Stimulated activated CD8-positive, alpha-beta memory T cell treated with anti-CD3 and anti-CD28 coated beads, Interleukin-7, amount 100 ng/mL, for 48 hours (primary cell): ENCODE data around the gene PLAAT3.
"Not testable (repeated sequence)": the region's sequence is repeated elsewhere in the genome, so short reads cannot be mapped to it uniquely, and the experiment has no call there.

Experiments
- DNase-seq, 2 donors: peaks; one replicate each; pipeline ENCODE4 v3.0.0-alpha.2; 2020; ENCODE audit warnings: low read depth in 1 of 2; ENCODE audit errors: extremely low read depth in 1 of 2

Gene PLAAT3

DNA sequence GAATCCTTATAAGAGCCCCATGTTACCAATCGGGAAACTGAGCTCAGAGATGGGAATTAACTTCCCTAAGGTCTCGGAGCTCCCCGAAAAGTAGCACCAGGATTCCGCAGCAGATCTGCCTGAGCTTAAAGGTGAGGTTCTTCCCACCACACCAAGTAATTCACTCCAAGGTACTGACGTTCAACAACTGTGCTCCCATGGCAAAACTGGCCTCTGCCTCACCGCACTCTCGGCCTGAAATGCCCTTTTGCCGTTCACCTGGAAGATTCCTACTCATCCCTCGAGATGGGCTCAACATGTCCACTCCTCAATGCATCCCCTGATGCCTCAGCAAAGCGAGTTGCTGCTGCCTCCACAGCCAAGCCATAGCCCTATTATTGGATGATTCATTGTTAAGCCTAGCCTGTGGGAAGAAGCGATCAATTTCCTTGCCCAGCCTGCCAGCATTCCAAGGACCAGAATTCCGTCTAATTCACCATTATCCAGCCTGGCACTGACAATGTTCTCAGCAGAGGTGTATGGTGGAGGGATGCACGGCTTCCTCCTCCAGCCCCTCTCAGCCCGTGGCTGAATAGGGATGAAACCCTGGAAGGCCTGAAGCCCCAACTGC, 4.2 kb downstream of the PLAAT3 start:
- DNase-seq, result no peak

DNA sequence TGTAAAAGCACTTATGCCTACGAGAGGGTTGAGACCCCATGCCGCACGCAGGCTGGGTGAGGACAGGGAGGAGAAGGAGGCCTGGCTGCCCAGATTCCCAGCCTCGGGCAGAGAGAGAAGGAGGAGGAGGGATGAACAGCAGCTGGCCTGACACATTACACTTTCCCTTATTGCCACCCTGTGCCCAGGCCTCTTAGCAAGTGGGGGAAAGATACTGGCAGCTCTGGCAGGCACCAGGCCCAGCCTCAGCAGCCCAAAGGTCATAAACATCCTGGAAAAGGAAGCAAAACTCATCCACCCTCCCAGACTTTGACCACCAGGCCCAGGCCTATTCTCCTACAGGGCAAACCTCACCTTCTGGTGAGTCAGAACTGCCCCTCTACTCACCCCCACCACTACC, 4.7 kb downstream of the PLAAT3 start:
- no peak for DNase-seq

DNA sequence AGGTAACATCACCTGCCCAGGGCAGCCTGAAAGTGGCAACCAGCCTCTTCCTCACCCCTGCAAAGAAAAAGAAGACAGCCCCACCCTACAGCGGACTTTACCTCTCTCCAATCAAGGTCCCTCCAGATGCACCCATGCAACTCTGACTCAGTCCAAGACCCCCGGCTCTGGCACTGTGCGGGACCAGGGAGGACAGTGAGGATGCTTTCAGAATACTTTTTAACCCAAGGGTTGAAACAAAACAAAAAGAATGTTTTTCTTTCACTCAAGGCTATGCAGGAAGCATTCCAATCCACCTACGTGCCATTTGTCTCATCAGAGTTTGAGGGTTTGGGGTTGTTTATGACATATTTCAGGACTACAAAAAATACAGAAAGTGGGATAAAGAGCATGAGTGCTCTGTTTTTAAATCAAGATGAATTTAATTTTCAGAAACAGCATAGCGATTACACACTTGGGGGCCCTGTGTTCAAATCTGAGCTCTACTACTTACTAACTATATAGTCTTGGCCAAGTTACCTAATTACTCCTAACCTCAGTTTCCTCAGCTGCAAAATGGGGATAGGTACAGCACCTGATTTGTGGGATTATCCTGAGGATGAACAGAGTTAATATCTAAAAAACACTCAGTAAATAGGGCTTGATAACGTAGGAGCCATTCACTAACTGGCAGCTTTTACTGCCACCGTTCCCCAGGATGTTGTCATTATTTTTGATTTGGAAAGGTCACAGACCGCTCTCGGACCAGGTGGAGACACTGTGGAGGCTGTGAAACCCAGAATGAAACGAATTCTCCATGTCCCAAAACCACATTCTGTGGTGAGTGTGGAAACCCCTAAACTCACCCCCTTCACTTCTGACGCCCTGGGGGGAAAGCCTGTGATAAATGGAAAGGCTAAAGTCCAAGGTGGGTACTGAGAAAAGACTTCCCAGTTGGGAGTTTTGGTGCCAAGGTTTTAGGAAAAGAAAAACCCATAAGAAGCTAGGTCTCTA, 5.6 kb downstream of the PLAAT3 start:
- DNase-seq, result no peak

DNA sequence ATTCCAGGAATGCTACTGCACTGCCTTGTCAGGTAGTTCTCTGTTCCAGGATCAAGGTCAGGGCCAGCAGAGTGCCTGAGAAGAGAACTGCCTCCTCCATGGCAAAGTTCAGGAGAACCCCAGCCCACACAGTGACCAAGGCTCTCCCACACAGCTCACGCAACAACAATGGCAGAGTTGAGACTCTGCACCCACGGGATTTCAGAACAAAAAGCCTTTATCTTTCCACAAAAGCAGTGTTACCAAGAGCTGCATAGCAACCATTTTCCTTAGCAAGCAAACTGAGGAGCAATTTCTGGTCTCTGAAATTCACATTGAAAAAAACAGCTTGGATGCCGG, 11.1 kb downstream of the PLAAT3 start:
- no peak for DNase-seq

DNA sequence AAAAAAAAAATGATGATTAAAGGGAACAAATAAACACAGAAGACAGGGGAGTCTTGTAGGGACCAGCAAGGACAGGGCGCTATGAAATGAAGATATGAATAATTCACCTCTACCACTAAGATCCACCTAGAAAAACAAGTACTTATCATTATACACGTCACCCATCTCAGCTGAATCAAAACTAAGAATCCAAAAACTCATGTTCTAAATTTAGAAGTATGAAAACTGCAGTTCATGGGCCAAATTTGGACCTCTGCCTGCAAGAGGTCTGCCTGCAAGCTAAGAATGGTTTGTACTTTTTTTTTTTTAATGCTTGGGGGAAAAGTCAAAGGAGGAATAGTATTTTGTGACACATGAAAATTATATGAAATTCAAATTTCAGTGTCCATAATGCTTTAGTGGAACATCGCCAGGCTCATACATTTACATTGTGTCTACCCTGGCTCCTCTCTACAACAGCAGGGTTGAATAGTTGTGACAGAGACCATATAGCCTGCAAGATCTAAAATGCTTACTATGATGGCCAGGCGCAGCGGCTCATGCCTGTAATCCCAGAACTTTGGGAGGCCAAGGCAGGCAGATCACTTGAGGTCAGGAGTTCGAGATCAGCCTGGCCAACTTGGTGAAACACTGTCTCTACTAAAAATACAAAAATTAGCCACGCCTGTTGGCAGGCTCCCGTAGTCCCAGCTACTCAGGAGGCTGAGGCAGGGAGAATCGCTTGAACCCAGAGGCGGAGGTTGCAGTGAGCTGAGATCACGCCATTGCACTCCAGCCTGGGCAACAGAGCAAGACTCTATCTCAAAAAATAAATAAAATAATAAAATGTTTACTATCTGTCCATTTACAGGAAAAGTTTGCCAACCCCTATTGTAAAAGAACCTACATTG, 11.7 kb downstream of the PLAAT3 start:
- not testable (repeated sequence) for DNase-seq

DNA sequence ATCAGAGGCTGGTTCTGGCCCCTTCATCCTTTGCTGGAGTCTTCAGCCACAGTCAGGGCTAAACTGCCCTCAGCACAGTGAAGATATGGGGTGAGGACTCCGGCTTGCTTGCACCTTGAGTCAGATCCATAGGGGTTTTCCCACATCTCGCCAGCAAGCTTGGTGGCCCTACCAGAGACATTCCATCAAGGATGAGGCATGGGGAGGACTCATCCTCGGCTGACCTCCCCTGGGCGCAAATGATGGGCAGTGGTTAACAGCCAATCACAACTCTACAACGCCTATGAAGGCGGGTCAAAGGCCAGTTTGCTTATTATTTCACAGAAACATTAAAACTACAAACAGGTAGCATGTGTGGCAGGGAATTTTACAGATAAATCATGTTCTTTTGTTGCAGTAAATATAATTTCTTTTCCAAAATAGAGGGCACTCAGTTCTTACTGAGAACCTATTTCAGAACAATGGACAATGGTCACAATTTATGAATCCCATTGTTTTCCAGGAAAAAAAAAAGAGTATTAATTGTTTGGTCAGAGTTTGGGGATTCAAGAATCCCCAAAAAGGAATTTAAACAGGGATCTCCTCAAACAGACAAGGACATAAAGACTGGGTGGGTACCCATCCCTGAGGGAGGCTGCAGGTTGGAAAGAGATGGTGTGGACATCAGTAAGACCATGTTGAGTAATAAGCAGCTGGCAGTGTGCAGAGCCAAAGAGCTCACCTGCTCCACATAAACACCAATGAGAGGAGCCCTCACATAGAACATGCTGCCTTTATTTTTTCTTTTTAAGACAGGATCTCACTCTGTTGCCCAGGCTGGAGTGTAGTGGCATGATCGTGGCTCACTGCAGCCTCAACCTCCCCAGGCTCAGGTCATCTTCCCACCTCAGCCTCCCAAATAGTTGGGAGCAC, 14.8 kb downstream of the PLAAT3 start:
- DNase-seq, result no peak

DNA sequence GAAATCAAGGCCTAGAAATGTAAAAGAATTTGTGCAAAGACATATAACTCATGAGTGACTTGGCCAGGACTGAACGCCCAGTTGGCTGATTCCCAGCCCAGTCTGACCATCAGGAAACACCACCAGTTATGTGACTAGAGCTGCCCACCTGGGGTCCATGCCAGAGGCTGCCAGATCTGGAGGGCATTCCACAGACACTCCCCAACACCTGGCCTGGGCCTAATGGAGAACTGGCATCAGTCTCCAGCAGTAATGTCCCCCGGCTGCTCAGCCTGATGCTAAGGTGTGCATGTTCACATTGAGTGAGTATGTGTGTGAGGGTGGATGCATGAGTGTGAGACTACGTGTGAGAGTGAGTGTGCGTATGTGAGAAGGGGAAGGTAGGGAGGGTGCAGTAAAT, 15.7 kb downstream of the PLAAT3 start:
- no peak for DNase-seq

DNA sequence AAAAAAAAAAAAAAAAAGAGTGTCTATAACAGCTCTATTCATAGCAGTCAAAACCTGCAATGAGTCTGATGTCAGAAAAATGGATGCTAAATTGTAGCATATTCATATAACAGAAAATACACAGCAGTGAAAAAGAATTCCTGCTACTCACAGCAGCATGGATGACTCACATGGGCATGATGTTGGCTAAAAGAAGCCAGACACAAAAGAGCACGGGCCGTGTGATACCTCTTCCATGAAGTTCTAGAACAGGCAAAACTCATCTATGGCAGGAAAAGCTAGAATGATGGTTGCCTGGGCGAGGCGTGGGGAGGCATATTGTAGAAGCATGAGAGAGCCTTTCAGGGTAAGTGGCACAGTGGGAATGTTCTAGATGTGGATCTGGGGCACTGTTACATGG, 18.9 kb downstream of the PLAAT3 start:
- DNase-seq, result no peak

DNA sequence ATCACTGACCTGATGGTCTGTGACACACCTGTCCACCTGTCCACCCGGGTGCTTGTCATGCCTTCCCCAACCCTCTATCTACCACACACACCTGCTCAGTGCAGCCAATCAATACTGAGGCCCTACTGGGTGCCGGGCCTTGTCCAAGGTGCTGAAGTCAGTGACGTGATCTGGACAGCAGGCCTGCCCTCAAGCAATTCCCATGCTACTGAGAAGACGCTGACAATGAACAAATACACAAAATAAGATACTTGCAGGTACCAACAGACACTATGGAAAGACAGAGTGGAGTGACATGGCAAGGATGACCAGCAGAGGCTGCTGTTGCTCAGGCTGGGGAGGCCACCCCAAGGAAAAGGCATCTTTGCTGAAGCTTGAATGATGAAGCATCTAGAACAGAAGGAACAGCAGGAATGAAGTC, 21.2 kb downstream of the PLAAT3 start:
- no peak for DNase-seq

DNA sequence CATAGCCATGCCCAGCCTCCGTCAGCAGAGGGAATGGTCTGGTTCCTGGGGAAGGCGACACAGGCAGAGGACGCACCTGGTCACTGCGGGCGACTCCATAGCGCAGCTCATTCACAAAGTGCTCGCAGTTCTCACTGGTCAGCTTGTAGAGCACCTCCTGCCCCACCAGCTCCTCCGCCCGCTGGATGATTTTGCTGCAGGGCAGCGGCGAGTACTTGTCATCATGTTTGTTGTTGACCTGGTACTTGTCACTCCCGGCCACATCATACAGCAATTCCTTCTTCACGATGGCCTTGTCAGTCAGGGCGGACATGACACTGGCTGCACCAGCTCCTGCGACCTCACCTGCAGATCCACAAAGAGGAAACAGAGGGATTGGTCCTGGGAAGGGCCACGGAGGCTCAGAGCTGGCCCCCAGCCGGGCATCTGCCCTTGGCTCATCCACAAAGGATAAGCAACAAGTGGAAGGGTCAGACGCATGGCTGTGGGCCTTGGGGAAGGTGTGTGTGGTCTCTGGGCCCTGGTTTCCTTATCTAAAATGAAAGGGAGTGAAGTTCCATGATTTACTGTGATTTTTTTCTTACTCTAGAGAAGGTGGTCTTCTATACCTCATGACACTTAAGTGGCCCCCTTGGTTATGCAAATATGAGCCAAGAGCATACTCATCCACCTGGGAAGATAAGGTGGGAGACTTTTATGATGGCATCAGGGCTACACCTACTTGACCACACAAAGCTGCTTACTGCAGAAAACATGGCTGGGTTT, 24.0 kb downstream of the PLAAT3 start:
- no peak for DNase-seq

DNA sequence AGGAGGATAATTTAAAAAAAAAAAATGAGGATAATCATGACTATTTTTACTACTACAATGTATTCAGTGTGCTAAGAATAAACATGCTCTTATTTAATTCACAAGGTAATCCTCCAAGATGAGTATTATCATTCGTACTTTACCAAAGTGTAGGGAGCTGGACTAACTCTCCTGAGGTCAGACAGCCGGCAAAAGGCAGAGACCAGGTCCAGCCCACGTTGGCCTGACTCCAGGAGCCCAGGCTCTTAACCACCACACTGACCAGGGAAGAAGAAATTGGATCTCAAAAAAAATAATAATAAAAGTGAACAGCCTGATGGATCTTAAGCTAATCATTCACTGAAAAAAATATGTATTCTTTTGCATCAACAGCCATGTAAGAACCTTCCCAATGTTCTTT, 25.2 kb downstream of the PLAAT3 start:
- no peak for DNase-seq

DNA sequence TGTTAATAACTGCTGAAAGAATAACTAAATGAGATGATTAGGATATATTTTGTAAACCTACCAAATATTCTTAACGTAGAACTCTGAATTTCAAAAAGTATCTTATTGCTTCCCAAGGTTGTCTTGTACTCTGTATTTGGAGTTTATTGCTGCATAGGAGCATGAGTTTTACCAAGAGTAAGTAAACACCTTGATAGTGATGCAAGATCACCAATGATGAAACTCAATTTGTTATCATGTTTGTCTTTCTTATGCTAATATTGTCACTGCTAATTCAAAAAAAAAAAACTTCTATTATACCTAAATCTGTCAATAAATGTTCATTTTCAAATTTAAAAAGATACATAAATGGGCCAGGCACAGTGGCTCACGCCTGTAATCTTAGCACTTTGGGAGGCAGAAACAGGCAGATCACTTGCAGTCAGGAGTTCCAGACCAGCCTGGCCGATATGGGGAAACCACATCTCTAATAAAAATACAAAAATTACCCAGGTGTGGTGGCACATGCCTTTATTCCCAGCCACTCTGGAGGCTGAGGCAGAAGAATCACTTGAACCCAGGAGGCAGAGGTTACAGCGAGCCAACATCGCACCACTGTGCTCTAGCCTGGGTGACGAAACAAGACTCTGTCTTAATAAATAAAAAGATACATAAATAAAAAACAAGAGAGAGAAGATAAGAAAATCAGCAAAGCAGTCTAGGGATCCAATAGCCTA, 27.6 kb downstream of the PLAAT3 start:
- DNase-seq, result no peak

DNA sequence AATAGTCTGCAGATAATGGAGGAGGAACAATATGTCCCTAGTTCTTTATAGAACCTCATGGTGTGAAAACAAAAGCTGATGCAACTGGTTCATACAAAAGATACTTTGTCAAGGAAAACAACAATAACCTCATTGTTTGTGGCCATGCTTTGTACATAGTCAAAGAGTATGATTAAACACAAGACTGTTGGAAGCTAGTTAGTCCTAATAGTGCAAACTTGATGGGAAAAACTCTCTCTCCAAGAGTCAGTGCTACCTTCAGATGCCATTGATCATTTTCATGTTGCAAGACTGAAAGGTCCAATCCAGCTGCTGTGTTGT, 30.9 kb downstream of the PLAAT3 start:
- no peak for DNase-seq

DNA sequence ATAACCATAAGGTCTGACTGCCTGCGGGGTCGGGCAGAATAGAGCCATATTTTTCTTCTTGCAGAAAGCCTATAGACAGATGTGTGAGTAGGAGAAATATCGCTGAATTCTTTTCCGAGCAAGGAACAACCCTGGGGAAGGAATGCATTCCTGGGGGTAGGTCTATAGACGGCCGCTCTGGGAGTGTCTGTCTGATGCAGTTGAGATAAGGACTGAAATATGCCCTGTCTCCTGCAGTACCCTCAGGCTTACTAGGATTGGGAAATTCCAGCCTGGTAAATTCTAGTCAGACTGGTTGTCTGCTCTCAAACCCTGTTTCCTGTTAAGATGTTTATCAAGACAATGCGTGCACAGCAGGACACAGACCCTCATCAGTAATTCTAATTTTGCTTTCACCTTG, 33.0 kb downstream of the PLAAT3 start:
- not testable (repeated sequence) for DNase-seq

DNA sequence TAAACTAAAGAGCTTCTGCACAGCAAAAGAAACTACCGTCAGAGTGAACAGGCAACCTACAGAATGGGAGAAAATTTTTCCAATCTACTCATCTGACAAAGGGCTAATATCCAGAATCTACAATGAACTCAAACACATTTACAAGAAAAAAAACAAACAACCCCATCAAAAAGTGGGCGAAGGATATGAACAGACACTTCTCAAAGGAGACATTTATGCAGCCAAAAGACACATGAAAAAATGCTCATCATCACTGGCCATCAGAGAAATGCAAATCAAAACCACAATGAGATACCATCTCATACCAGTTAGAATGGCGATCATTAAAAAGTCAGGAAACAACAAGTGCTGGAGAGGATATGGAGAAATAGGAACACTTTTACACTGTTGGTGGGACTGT, 35.4 kb downstream of the PLAAT3 start:
- DNase-seq, result not testable (repeated sequence)

DNA sequence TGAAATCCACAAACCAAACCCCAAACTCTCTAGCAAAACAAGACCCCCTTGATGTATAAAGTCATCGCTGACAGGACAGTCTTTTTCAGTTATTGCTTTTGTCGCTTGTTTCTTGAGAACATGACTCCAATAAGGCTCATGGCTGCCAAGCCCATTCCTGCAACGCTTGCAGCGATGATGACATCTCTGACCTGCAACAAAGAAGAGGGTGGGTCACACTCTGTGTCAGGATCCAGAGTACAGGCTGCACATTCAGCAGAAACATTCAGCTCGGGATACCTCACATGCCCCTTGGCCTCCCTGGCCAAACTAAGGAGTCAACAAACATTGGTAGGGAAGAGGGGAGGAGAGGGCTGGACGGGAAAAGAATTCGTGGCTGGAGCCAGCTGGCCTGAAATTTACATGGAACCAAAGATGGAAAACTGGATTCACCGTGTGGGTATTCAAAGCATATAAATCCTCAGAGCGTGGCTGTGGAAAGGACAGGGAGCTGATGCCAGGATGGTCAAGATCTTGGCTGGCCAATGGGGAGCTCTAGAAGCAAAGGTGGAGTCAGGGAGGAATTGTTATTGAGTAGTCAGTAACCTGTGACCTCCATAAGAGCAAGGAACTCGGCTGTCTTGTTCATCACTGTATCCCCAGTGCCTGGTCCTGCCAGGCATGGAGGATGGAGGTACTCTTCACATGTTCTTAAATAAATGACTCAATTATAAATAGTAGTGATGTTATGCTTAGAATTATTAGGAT, 39.2 kb downstream of the PLAAT3 start:
- DNase-seq, result no peak

DNA sequence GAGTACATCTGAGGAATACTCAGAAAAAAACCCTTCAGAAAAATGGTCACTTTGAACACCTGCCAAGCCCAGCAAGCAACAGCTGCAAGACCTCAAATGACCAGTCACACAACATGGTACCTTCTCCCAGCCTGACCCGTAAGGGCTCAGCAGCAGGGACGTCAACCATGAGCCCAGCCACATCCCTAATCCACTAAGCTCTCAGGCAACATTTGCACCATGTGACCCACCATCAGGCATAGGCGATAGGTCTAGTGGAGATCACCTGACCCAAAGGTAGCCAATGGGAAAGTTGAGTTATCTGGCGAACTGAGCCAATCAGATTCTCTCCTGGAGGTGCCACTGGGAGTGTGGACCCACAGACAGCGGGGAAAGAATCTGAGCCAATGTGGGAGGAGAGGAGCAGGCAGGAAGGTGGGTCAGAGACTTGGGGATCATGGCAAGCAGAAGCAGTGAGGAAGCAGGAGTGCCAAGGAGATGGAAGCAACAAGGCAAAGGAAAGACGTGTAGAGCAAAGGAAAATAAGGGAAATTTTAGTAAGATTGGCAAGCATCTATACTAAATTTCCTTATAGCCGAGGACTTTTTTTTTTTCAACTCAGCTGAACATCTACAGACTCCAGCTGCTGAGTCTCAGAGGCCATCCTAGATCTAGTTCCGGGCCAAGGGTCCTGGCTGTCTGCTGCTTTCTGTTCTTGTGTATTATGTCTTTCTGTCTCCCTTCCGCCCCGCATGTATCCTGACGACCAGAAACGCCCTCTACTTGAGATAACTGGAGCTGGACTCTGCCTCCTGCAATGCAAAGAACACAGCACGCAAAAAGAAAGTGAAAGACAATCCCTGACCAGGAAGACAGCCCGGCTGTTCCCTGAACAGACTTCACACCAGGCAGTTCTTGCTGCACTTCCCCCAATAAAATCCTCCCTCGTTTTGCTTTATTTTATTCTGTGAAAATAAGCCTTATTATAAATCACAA, 40.1 kb downstream of the PLAAT3 start:
- DNase-seq, result no peak
